SK-N-SH treated with all-trans-retinoic acid at 6 μM for 48 hours (cell line): ENCODE measurements around the gene HOXD12.

Experiments used
- ATAC-seq: fragments of 200-7000 bp; cut with Tn5 transposase; 3 replicates; pipeline ENCODE4 v1.9.1; 2020; ENCODE audit warnings: mild to moderate bottlenecking, moderate library complexity
- ARNTL ChIP-seq: fragments of 450-650 bp; formaldehyde crosslinking; IDR thresholded peaks from 2 replicates; pipeline ENCODE4 v1.5.0; 2020; ENCODE audit warnings: low read depth, mild to moderate bottlenecking, moderate library complexity, borderline replicate concordance
- CSDC2 ChIP-seq: fragments of 250-450 bp; sonication (Bioruptor Pico); IDR thresholded peaks from 2 replicates; pipeline ENCODE4 v1.5.0; 2020; ENCODE audit warnings: mild to moderate bottlenecking, moderate library complexity
- CSRNP3 ChIP-seq: fragments of 250-450 bp; sonication (Bioruptor Pico); IDR thresholded peaks from 2 replicates; pipeline ENCODE4 v1.5.1; 2021; ENCODE audit warnings: mild to moderate bottlenecking, moderate library complexity
- ESRRG ChIP-seq: fragments of 250-450 bp; sonication (Bioruptor Pico); IDR thresholded peaks from 2 replicates; pipeline ENCODE4 v1.6.1; 2021; ENCODE audit warnings: mild to moderate bottlenecking
- GLIS3 ChIP-seq: fragments of 250-450 bp; sonication (Bioruptor Pico); IDR thresholded peaks from 2 replicates; pipeline ENCODE4 v1.5.0; 2020; ENCODE audit warnings: mild to moderate bottlenecking, moderate library complexity
- OSR1 ChIP-seq: fragments of 250-450 bp; sonication (Bioruptor Pico); IDR thresholded peaks from 2 replicates; pipeline ENCODE4 v1.8.0; 2022; ENCODE audit warnings: moderate library complexity, mild to moderate bottlenecking, inconsistent platforms
- PATZ1 ChIP-seq: fragments of 250-450 bp; sonication (Bioruptor Pico); IDR thresholded peaks from 2 replicates; pipeline ENCODE4 v1.8.0; 2020; ENCODE audit warnings: mild to moderate bottlenecking, moderate library complexity, borderline replicate concordance
- PPARA ChIP-seq: fragments of 250-450 bp; sonication (Bioruptor Pico); IDR thresholded peaks from 2 replicates; pipeline ENCODE4 v1.5.0; 2020; ENCODE audit warnings: mild to moderate bottlenecking, borderline replicate concordance
- SNAI2 ChIP-seq: fragments of 250-450 bp; sonication (Bioruptor Pico); IDR thresholded peaks from 2 replicates; pipeline ENCODE4 v1.5.0; 2020; ENCODE audit warnings: mild to moderate bottlenecking, moderate library complexity
- TCF4 ChIP-seq: fragments of 250-450 bp; sonication (Bioruptor Pico); IDR thresholded peaks from 2 replicates; pipeline ENCODE4 v1.8.0; 2021; ENCODE audit warnings: mild to moderate bottlenecking, moderate library complexity, borderline replicate concordance
- ZC3H10 ChIP-seq: fragments of 250-450 bp; sonication (Bioruptor Pico); IDR thresholded peaks from 2 replicates; pipeline ENCODE4 v1.5.1; 2021; ENCODE audit warnings: mild to moderate bottlenecking, moderate library complexity
- ZFP3 ChIP-seq: fragments of 250-450 bp; sonication (Bioruptor Pico); IDR thresholded peaks from 2 replicates; pipeline ENCODE4 v1.5.0; 2020; ENCODE audit warnings: mild to moderate bottlenecking, moderate library complexity
- ZNF565 ChIP-seq: fragments of 450-650 bp; formaldehyde crosslinking; conservative IDR thresholded peaks from 2 replicates; pipeline ENCODE4 v1.5.0; 2020; ENCODE audit warnings: low read depth, mild to moderate bottlenecking, moderate library complexity
- ZNF70 ChIP-seq: fragments of 450-650 bp; formaldehyde crosslinking; IDR thresholded peaks from 2 replicates; pipeline ENCODE4 v1.5.0; 2020; ENCODE audit warnings: mild to moderate bottlenecking, moderate library complexity
- ZNF8 ChIP-seq: fragments of 450-650 bp; formaldehyde crosslinking; IDR thresholded peaks from 2 replicates; pipeline ENCODE4 v1.5.0; 2020; ENCODE audit warnings: mild to moderate bottlenecking, moderate library complexity
- TF ChIP-seq, protein P1 (sequence below): fragments of 250-450 bp; sonication (Bioruptor Pico); IDR thresholded peaks from 2 replicates; pipeline ENCODE4 v1.5.0; 2020; ENCODE audit warnings: mild to moderate bottlenecking, moderate library complexity
- TF ChIP-seq, protein P2 (sequence below): fragments of 250-450 bp; sonication (Bioruptor Pico); IDR thresholded peaks from 2 replicates; pipeline ENCODE4 v1.5.1; 2020; ENCODE audit warnings: low read depth, mild to moderate bottlenecking, moderate library complexity

Gene HOXD12

GRCh38 chr2:176142281-176142680 lies 42.7 kb downstream of the HOXD12 start:
- TF ChIP-seq SNAI2 (CRISPR knock-in tag) (no peak), GLIS3 (no peak), ZFP3 (no peak), ZNF70 (CRISPR knock-in tag) (no peak), ZNF565 (CRISPR knock-in tag) (no peak), ESRRG (no peak), PPARA (CRISPR knock-in tag) (no peak), CSRNP3 (no peak), ZC3H10 (CRISPR knock-in tag) (no peak), CSDC2 (CRISPR knock-in tag) (no peak), ZNF8 (CRISPR knock-in tag) (no peak), TCF4 (no peak), PATZ1 (CRISPR knock-in tag) (no peak), ARNTL (CRISPR knock-in tag) (no peak)
- TF ChIP-seq, protein P1, sequence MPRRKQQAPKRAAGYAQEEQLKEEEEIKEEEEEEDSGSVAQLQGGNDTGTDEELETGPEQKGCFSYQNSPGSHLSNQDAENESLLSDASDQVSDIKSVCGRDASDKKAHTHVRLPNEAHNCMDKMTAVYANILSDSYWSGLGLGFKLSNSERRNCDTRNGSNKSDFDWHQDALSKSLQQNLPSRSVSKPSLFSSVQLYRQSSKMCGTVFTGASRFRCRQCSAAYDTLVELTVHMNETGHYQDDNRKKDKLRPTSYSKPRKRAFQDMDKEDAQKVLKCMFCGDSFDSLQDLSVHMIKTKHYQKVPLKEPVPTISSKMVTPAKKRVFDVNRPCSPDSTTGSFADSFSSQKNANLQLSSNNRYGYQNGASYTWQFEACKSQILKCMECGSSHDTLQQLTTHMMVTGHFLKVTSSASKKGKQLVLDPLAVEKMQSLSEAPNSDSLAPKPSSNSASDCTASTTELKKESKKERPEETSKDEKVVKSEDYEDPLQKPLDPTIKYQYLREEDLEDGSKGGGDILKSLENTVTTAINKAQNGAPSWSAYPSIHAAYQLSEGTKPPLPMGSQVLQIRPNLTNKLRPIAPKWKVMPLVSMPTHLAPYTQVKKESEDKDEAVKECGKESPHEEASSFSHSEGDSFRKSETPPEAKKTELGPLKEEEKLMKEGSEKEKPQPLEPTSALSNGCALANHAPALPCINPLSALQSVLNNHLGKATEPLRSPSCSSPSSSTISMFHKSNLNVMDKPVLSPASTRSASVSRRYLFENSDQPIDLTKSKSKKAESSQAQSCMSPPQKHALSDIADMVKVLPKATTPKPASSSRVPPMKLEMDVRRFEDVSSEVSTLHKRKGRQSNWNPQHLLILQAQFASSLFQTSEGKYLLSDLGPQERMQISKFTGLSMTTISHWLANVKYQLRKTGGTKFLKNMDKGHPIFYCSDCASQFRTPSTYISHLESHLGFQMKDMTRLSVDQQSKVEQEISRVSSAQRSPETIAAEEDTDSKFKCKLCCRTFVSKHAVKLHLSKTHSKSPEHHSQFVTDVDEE (CRISPR knock-in tag) = no peak
- TF ChIP-seq, protein P2, sequence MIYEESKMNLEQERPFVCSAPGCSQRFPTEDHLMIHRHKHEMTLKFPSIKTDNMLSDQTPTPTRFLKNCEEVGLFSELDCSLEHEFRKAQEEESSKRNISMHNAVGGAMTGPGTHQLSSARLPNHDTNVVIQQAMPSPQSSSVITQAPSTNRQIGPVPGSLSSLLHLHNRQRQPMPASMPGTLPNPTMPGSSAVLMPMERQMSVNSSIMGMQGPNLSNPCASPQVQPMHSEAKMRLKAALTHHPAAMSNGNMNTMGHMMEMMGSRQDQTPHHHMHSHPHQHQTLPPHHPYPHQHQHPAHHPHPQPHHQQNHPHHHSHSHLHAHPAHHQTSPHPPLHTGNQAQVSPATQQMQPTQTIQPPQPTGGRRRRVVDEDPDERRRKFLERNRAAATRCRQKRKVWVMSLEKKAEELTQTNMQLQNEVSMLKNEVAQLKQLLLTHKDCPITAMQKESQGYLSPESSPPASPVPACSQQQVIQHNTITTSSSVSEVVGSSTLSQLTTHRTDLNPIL (CRISPR knock-in tag) = no peak
- TF ChIP-seq, all 23 proteins: peak for 0
- no peak for ATAC-seq

DNA sequence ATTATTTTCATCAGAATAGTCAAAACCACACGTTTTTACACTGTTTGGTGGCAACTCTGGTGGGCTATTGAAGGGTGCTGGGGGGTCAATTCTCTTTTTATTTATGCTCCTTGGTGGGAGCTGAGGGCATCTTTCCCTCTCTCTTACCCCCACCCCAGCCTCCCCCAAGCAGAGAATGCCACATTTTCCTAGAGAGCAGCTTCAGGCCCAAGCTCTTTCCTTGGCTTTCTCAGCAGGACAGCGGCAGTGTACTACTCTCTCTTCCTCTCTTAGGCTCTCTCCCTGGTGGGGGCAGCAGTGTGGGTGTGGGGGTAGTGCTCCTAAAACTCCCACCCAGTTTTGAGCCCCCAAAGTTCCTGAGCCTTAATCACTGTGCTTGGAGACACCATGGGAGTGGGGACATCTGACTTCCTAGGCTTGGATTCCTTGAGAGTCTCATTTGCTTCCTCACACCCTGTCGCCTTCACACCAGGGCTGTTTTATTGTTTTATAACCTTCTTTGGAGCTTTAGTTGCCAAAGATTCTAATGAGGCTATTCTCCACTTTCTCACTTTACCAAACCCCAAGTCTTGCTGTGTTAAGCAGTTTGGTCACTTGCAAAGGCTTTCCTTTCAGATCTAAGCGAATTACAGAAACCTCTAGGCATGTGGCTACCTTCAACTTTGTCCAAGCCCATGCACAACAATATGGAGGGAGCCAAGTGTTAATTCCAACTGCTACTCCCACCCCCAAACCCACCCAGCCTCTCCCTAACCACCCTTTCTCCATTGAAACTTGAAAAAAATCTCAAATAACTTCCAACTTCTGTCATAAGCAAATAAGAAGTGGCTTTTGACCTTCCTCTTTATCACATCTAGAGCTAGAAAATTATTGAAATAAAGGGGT lies 45.7 kb downstream of the HOXD12 start:
- no peak for ATAC-seq
- TF ChIP-seq ZFP3 = no peak
- TF ChIP-seq, protein P2 (CRISPR knock-in tag) = no peak
- TF ChIP-seq, all 23 proteins: peak for 0

- no peak for ATAC-seq
- TF ChIP-seq PPARA (CRISPR knock-in tag) = no peak
- no peak for TF ChIP-seq ZNF8 (CRISPR knock-in tag)
- TF ChIP-seq OSR1 = no peak
- no peak for TF ChIP-seq ZC3H10 (CRISPR knock-in tag)
- TF ChIP-seq CSDC2 (CRISPR knock-in tag) = no peak
- no peak for TF ChIP-seq GLIS3
- no peak for TF ChIP-seq PATZ1 (CRISPR knock-in tag)
Measured at GRCh38 chr2:176146101-176146500, 46.5 kb downstream of the HOXD12 start.
